Measurements from ENCODE around the gene C11orf68. TPM values are rescaled to one million over a fixed set of nuclear protein-coding genes. Genes with fewer than 3 reads are reported as not detected.

Gene C11orf68
- total and polyA plus RNA-seq, 2 of the 8 experiments (the other 6 are each of a cell fraction or from before 2014, with no cell fraction given) = 24.0 to 51.2 TPM

- TF ChIP-seq BACH1 (IDR thresholded peaks at IDR 0.05; ENCODE audit: low read length) (no peak), CHD1 (IDR thresholded peaks at IDR 0.05; ENCODE audit: low read depth, low read length) (no peak), KDM1A (IDR thresholded peaks at IDR 0.05; ENCODE audit: borderline replicate concordance, low read length) (peak; percentile 61; the same call in 1 of the 2 replicates), BCL11A (IDR thresholded peaks at IDR 0.05; ENCODE audit: low read depth in 2 of 2, low read length in 2 of 2) (no peak), CEBPB (IDR thresholded peaks at IDR 0.05; ENCODE audit: low read depth, low read length) (no peak), SIRT6 (IDR thresholded peaks at IDR 0.05; ENCODE audit: low read length) (no peak), RFX5 (IDR thresholded peaks at IDR 0.05; ENCODE audit: borderline replicate concordance, low read depth, low read length) (no peak), JUND (IDR thresholded peaks at IDR 0.05; ENCODE audit: low read length) (no peak), GTF2F1 (IDR thresholded peaks at IDR 0.05; ENCODE audit: borderline replicate concordance, low read depth, low read length) (no peak), TEAD4 (IDR thresholded peaks at IDR 0.05; ENCODE audit: low read depth, low read length) (no peak), SUZ12 (IDR thresholded peaks at IDR 0.05; ENCODE audit: low read length) (no peak), TCF12 (IDR thresholded peaks at IDR 0.05; ENCODE audit: low read depth, low read length) (no peak), SRF (IDR thresholded peaks at IDR 0.05; ENCODE audit: low read depth, low read length) (no peak), TBP (IDR thresholded peaks at IDR 0.05; ENCODE audit: low read depth, low read length) (peak; percentile 5; the same call in 1 of the 2 replicates), SIX5 (IDR thresholded peaks at IDR 0.05; ENCODE audit: low read depth, low read length) (no peak), JUN (IDR thresholded peaks at IDR 0.05; ENCODE audit: low read depth, low read length) (no peak), KDM4A (IDR thresholded peaks at IDR 0.05; ENCODE audit: low read depth, low read length, severe bottlenecking) (peak; percentile 57), SIN3A (conservative IDR thresholded peaks at IDR 0.05 in 1 of 2, IDR thresholded peaks at IDR 0.05 in 1 of 2; ENCODE audit: low read depth in 1 of 2, low read length in 2 of 2) (no peak), CBX5 (IDR thresholded peaks at IDR 0.05; ENCODE audit: low read depth, low read length) (no peak), EZH2 (IDR thresholded peaks at IDR 0.05; ENCODE audit: low read depth, low read length, severe bottlenecking) (no peak), MAX (IDR thresholded peaks at IDR 0.05) (0 out of 2 replicates have a peak, but pooled peaks have one; percentile 12), TAF1 (IDR thresholded peaks at IDR 0.05; ENCODE audit: low read depth, low read length) (peak; percentile 52; the same call in 1 of the 2 replicates), SP1 (IDR thresholded peaks at IDR 0.05; ENCODE audit: low read depth, low read length) (no peak)
- TF ChIP-seq, protein P1, sequence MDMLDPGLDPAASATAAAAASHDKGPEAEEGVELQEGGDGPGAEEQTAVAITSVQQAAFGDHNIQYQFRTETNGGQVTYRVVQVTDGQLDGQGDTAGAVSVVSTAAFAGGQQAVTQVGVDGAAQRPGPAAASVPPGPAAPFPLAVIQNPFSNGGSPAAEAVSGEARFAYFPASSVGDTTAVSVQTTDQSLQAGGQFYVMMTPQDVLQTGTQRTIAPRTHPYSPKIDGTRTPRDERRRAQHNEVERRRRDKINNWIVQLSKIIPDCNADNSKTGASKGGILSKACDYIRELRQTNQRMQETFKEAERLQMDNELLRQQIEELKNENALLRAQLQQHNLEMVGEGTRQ (IDR thresholded peaks at IDR 0.05; ENCODE audit: low read length) = no peak
These were observed at the start of gene C11orf68 (continued) for GRCh38 chr11:65918211-65919140.
